C4-2B (cell line): ENCODE measurements around the gene ARID3B.

ENCODE experiments used
- ZFX ChIP-seq: fragments of 450-650 bp; IDR thresholded peaks from 2 replicates; pipeline ENCODE4 v1.6.1; 2017
- TF ChIP-seq, protein P1 (sequence below): fragments of 450-650 bp; conservative IDR thresholded peaks from 2 replicates; pipeline ENCODE4 v1.5.1; 2017; ENCODE audit warnings: mild to moderate bottlenecking

DNA sequence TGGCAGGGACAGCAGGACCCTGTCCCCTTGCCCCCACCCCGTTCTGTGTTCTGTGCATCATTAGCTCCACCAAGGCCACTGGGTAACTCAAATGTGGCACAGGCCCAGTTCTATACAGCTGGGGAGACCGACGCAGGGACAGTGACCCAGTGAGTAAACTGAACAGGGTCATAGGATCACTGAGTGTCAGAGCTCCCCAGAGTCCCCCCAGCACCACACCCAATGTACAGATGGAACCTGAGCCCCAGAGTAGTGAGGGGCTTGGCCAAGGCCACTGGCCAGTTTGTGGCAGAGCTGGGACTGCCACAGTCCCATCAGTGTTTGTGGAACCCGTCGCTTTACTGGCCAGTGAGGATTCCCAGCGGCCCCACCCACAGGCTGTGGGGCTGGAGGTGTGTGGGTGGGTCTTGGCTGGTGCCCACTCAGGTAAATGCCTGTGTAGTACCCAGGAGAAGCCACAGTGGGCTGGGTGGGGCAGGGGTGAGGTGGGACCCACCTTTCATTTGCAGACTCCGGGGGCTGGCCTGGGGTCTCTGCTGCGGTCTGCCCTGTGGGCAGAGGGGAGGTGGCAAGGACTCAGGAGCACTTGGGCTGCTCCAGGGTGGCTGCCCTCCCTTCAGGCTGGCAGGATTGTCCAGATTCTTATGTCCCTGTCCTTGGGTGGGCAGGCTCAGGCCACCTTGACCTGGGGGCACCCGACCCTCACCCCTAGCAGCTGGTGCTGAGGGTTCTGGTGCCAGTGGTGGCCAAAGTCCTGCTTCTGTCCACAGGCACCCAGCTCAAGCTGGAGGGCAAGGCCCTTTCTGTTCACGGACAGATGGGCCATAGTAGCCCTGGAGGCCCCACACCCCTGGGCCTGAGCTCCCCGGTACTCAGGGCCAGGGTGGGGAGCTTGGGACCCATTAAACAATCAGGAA is 63.0 kb downstream of the ARID3B start:
- TF ChIP-seq, protein P1, sequence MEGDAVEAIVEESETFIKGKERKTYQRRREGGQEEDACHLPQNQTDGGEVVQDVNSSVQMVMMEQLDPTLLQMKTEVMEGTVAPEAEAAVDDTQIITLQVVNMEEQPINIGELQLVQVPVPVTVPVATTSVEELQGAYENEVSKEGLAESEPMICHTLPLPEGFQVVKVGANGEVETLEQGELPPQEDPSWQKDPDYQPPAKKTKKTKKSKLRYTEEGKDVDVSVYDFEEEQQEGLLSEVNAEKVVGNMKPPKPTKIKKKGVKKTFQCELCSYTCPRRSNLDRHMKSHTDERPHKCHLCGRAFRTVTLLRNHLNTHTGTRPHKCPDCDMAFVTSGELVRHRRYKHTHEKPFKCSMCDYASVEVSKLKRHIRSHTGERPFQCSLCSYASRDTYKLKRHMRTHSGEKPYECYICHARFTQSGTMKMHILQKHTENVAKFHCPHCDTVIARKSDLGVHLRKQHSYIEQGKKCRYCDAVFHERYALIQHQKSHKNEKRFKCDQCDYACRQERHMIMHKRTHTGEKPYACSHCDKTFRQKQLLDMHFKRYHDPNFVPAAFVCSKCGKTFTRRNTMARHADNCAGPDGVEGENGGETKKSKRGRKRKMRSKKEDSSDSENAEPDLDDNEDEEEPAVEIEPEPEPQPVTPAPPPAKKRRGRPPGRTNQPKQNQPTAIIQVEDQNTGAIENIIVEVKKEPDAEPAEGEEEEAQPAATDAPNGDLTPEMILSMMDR, result no peak
- no peak for TF ChIP-seq ZFX
